Right lobe of liver (tissue), 4 donors: Measurements from ENCODE around the gene MCEMP1.

Experiments
- POLR2A ChIP-seq: fragments of 450-650 bp; IDR thresholded peaks from one replicate; pipeline ENCODE4 v1.6.1; 2017; ENCODE audit warnings: antibody characterized with exemption, mild to moderate bottlenecking
- TF ChIP-seq, protein P1 (sequence below), 4 donors: fragments of 200-600 bp in 3 of 4; fragments of 450-650 bp in 1 of 4; IDR thresholded peaks; one replicate each; pipeline versions ENCODE4 v1.5.1 to v1.8.0; 2016 to 2022; ENCODE audit warnings: antibody characterized with exemption in 4 of 4, mild to moderate bottlenecking in 2 of 4
- donor health status: DM: no; HTN: no; CAD: no.
- donor health status: DM: no; HTN: no; CAD: no.
- donor health status: DM: no; HTN: yes; CAD: no.

GRCh38 chr19:7636317-7636690 is 40.6 kb upstream of the MCEMP1 start:
- TF ChIP-seq, protein P1, sequence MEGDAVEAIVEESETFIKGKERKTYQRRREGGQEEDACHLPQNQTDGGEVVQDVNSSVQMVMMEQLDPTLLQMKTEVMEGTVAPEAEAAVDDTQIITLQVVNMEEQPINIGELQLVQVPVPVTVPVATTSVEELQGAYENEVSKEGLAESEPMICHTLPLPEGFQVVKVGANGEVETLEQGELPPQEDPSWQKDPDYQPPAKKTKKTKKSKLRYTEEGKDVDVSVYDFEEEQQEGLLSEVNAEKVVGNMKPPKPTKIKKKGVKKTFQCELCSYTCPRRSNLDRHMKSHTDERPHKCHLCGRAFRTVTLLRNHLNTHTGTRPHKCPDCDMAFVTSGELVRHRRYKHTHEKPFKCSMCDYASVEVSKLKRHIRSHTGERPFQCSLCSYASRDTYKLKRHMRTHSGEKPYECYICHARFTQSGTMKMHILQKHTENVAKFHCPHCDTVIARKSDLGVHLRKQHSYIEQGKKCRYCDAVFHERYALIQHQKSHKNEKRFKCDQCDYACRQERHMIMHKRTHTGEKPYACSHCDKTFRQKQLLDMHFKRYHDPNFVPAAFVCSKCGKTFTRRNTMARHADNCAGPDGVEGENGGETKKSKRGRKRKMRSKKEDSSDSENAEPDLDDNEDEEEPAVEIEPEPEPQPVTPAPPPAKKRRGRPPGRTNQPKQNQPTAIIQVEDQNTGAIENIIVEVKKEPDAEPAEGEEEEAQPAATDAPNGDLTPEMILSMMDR (IDR thresholded peaks at IDR 0.05) = no peak
- no peak for TF ChIP-seq POLR2A
